Nephron progenitor cell (in vitro differentiated cells): ENCODE data around the gene TRAPPC3.

Experiments
- DNase-seq: peaks from one replicate; pipeline ENCODE4 v3.0.0; 2021
- H3K27ac Mint-ChIP-seq: 2 replicates; pipeline ENCODE4 v1.8.0; 2021; ENCODE audit warnings: mild to moderate bottlenecking, moderate library complexity, mixed read lengths
- H3K27me3 Mint-ChIP-seq: 2 replicates; pipeline ENCODE4 v1.8.0; 2021; ENCODE audit warnings: mild to moderate bottlenecking, low read depth, mixed read lengths; ENCODE audit not compliant: poor library complexity
- H3K36me3 Mint-ChIP-seq: 2 replicates; pipeline ENCODE4 v1.8.0; 2021; ENCODE audit warnings: low read depth, mixed read lengths
- H3K4me1 Mint-ChIP-seq: 2 replicates; pipeline ENCODE4 v1.8.0; 2021; ENCODE audit warnings: mixed read lengths
- H3K4me3 Mint-ChIP-seq: 2 replicates; pipeline ENCODE4 v1.8.0; 2021; ENCODE audit warnings: mild to moderate bottlenecking, moderate library complexity, mixed read lengths
- H3K9me3 Mint-ChIP-seq: 2 replicates; pipeline ENCODE4 v1.8.0; 2021; ENCODE audit warnings: mild to moderate bottlenecking, moderate library complexity, mixed read lengths
- CTCF ChIP-seq: fragments of 200-600 bp; sonication (generic); IDR thresholded peaks from 2 replicates; pipeline ENCODE4 v1.5.0; 2021; ENCODE audit warnings: antibody characterized with exemption

TRAPPC3 gene

GRCh38 chr1:36123356-36123755, 25.9 kb downstream of the TRAPPC3 start:
- H3K9me3 Mint-ChIP-seq = no peaks in the 10 kb centered on the region
- peaks cover 55% of the 10 kb centered on the region for H3K4me1 Mint-ChIP-seq
- H3K4me3 Mint-ChIP-seq = peak overlapping the region; percentile 6
- no peak overlapping the region for H3K27ac Mint-ChIP-seq
- no peak for TF ChIP-seq CTCF
- no peaks in the 10 kb centered on the region for H3K36me3 Mint-ChIP-seq
- no peak for DNase-seq
- H3K27me3 Mint-ChIP-seq = peaks cover 52% of the 10 kb centered on the region

GRCh38 chr1:36122062-36123030, 26.9 kb downstream of the TRAPPC3 start:
- Mint-ChIP-seq H3K36me3 (no peaks in the 10 kb centered on the region), H3K27me3 (peaks cover 52% of the 10 kb centered on the region), H3K27ac (no peak overlapping the region), H3K4me1 (peaks cover 54% of the 10 kb centered on the region), H3K9me3 (no peaks in the 10 kb centered on the region), H3K4me3 (no peak overlapping the region)
- no peak for TF ChIP-seq CTCF
- no peak for DNase-seq

GRCh38 chr1:36119456-36119855, 29.8 kb downstream of the TRAPPC3 start:
- Mint-ChIP-seq H3K27ac (no peak overlapping the region), H3K36me3 (no peaks in the 10 kb centered on the region), H3K27me3 (peaks cover 38% of the 10 kb centered on the region), H3K4me3 (no peak overlapping the region), H3K4me1 (peaks cover 43% of the 10 kb centered on the region), H3K9me3 (no peaks in the 10 kb centered on the region)
- no peak for DNase-seq
- TF ChIP-seq CTCF = no peak

- DNase-seq = no peak
- no peak overlapping the region for H3K4me3 Mint-ChIP-seq
- peaks cover 30% of the 10 kb centered on the region for H3K27me3 Mint-ChIP-seq
- peaks cover 43% of the 10 kb centered on the region for H3K4me1 Mint-ChIP-seq
- no peaks in the 10 kb centered on the region for H3K36me3 Mint-ChIP-seq
- no peak for TF ChIP-seq CTCF
- H3K27ac Mint-ChIP-seq = no peak overlapping the region
- H3K9me3 Mint-ChIP-seq = no peaks in the 10 kb centered on the region
These were observed 30.7 kb downstream of the TRAPPC3 start for GRCh38 chr1:36118447-36119204.

GRCh38 chr1:36116901-36117300, 32.4 kb downstream of the TRAPPC3 start:
- Mint-ChIP-seq H3K27me3 (peaks cover 16% of the 10 kb centered on the region), H3K4me3 (no peak overlapping the region), H3K4me1 (peaks cover 28% of the 10 kb centered on the region), H3K9me3 (no peaks in the 10 kb centered on the region), H3K36me3 (no peaks in the 10 kb centered on the region), H3K27ac (no peak overlapping the region)
- no peak for DNase-seq
- TF ChIP-seq CTCF = no peak
